Measurements from ENCODE around the gene CMTR1.
A peak's percentile ranks its signal among the peaks of the same experiment; 100 is the strongest.
"Not testable (repeated sequence)": the region's sequence is repeated elsewhere in the genome, so short reads cannot be mapped to it uniquely, and the experiment has no call there.

CMTR1 gene

GRCh38 chr6:37491830-37492208, 58.8 kb downstream of the CMTR1 start:
- no peak for DNase-seq (ENCODE audit: low spot score)

GRCh38 chr6:37492236-37492972, 59.4 kb downstream of the CMTR1 start:
- DNase-seq (ENCODE audit: low spot score) = no peak

- DNase-seq (ENCODE audit: low spot score) = no peak
Measured at GRCh38 chr6:37492991-37493660, 60.1 kb downstream of the CMTR1 start.

- no peak for DNase-seq (ENCODE audit: low spot score)
Measured at GRCh38 chr6:37493661-37493995, 60.6 kb downstream of the CMTR1 start.

- DNase-seq (ENCODE audit: low spot score) = no peak
Measured at GRCh38 chr6:37495244-37495934, 62.4 kb downstream of the CMTR1 start.

- peak; percentile 83 for DNase-seq (ENCODE audit: low spot score)
Measured at GRCh38 chr6:37496951-37497885, 64.2 kb downstream of the CMTR1 start.

GRCh38 chr6:37499433-37500293, 66.6 kb downstream of the CMTR1 start, which contains the start of gene CCDC167:
TSS of gene CCDC167 (minus strand) at chr6:37499893. CDS start at chr6:37499863, 30 bp downstream.
- DNase-seq (ENCODE audit: low spot score) = peak; percentile 97

- DNase-seq (ENCODE audit: low spot score) = no peak
Measured at GRCh38 chr6:37500294-37500608, 67.2 kb downstream of the CMTR1 start.

- not testable (repeated sequence) for DNase-seq (ENCODE audit: low spot score)
Measured at GRCh38 chr6:37500904-37501303, 67.9 kb downstream of the CMTR1 start.

GRCh38 chr6:37501632-37502491, 68.8 kb downstream of the CMTR1 start:
- DNase-seq (ENCODE audit: low spot score) = no peak

- no peak for DNase-seq (ENCODE audit: low spot score)
Measured at GRCh38 chr6:37502703-37503291, 69.8 kb downstream of the CMTR1 start.

- no peak for DNase-seq (ENCODE audit: low spot score)
Measured at GRCh38 chr6:37503309-37503965, 70.4 kb downstream of the CMTR1 start.

GRCh38 chr6:37504024-37504423, 71.0 kb downstream of the CMTR1 start:
- DNase-seq (ENCODE audit: low spot score) = no peak

GRCh38 chr6:37506479-37506878, 73.5 kb downstream of the CMTR1 start:
- no peak for DNase-seq (ENCODE audit: low spot score)

- no peak for DNase-seq (ENCODE audit: low spot score)
Measured at GRCh38 chr6:37507077-37507476, 74.1 kb downstream of the CMTR1 start.

- no peak for DNase-seq (ENCODE audit: low spot score)
Measured at GRCh38 chr6:37507690-37508421, 74.8 kb downstream of the CMTR1 start.

GRCh38 chr6:37511201-37511600, 78.2 kb downstream of the CMTR1 start:
- no peak for DNase-seq (ENCODE audit: low spot score)

- no peak for DNase-seq (ENCODE audit: low spot score)
Measured at GRCh38 chr6:37511910-37512399, 78.9 kb downstream of the CMTR1 start.
